ENCODE results near the gene EPHB2.

Gene EPHB2

GRCh38 chr1:22914156-22914555 is 203.5 kb downstream of the EPHB2 start:
- no peak for DNase-seq (ENCODE audit: low read depth)
- H3K4me3 ChIP-seq (ENCODE audit: low read depth, low read length): no peak overlapping the region
- TF ChIP-seq MYC (IDR thresholded peaks at IDR 0.05; ENCODE audit: low read depth, low read length) (no peak), MAX (IDR thresholded peaks at IDR 0.05; ENCODE audit: low read depth, low read length) (no peak), CTCF (IDR thresholded peaks at IDR 0.05; ENCODE audit: low read depth, low read length) (no peak), POLR2A (IDR thresholded peaks at IDR 0.05; ENCODE audit: extremely low read depth, insufficient read length) (no peak)

- no peak for DNase-seq (ENCODE audit: low read depth)
- no peak overlapping the region for H3K4me3 ChIP-seq (ENCODE audit: low read depth, low read length)
- no peak for TF ChIP-seq MYC (IDR thresholded peaks at IDR 0.05; ENCODE audit: low read depth, low read length)
- no peak for TF ChIP-seq CTCF (IDR thresholded peaks at IDR 0.05; ENCODE audit: low read depth, low read length)
- TF ChIP-seq POLR2A (IDR thresholded peaks at IDR 0.05; ENCODE audit: extremely low read depth, insufficient read length): no peak
- no peak for TF ChIP-seq MAX (IDR thresholded peaks at IDR 0.05; ENCODE audit: low read depth, low read length)
Observed at GRCh38 chr1:22914633-22915217, 204.1 kb downstream of the EPHB2 start.

GRCh38 chr1:22915231-22915630 is 204.6 kb downstream of the EPHB2 start:
- no peak overlapping the region for H3K4me3 ChIP-seq (ENCODE audit: low read depth, low read length)
- TF ChIP-seq MYC (IDR thresholded peaks at IDR 0.05; ENCODE audit: low read depth, low read length) (no peak), POLR2A (IDR thresholded peaks at IDR 0.05; ENCODE audit: extremely low read depth, insufficient read length) (no peak), CTCF (IDR thresholded peaks at IDR 0.05; ENCODE audit: low read depth, low read length) (no peak), MAX (IDR thresholded peaks at IDR 0.05; ENCODE audit: low read depth, low read length) (peak; percentile 50; the same call in 1 of the 2 replicates)
- no peak for DNase-seq (ENCODE audit: low read depth)

GRCh38 chr1:22915816-22916470 is 205.3 kb downstream of the EPHB2 start:
- DNase-seq (ENCODE audit: low read depth): peak; percentile 9
- no peak overlapping the region for H3K4me3 ChIP-seq (ENCODE audit: low read depth, low read length)
- no peak for TF ChIP-seq MYC (IDR thresholded peaks at IDR 0.05; ENCODE audit: low read depth, low read length)
- TF ChIP-seq MAX (IDR thresholded peaks at IDR 0.05; ENCODE audit: low read depth, low read length): no peak
- no peak for TF ChIP-seq CTCF (IDR thresholded peaks at IDR 0.05; ENCODE audit: low read depth, low read length)
- no peak for TF ChIP-seq POLR2A (IDR thresholded peaks at IDR 0.05; ENCODE audit: extremely low read depth, insufficient read length)

GRCh38 chr1:22916471-22916820 is 205.8 kb downstream of the EPHB2 start:
- H3K4me3 ChIP-seq (ENCODE audit: low read depth, low read length): no peak overlapping the region
- no peak for TF ChIP-seq POLR2A (IDR thresholded peaks at IDR 0.05; ENCODE audit: extremely low read depth, insufficient read length)
- TF ChIP-seq CTCF (IDR thresholded peaks at IDR 0.05; ENCODE audit: low read depth, low read length): no peak
- peak; percentile 34 for DNase-seq (ENCODE audit: low read depth)
